Ovary (tissue), 3 donors: ENCODE results near the gene TCF12.

Experiments used
- CTCF ChIP-seq, 3 donors: fragments of 450-650 bp in 2 of 3; fragments of 200-600 bp in 1 of 3; IDR thresholded peaks; one replicate each; pipeline versions ENCODE4 v1.5.1 to v1.8.0; 2016 to 2022; ENCODE audit warnings: antibody characterized with exemption in 3 of 3, mild to moderate bottlenecking in 1 of 3
- POLR2A ChIP-seq: fragments of 450-650 bp; IDR thresholded peaks from one replicate; pipeline ENCODE4 v1.6.1; 2017; ENCODE audit warnings: antibody characterized with exemption, mild to moderate bottlenecking, moderate library complexity
- donor health status: DM: no; HTN: no; CAD: no.

GRCh38 chr15:56930669-56931313 lies 12.3 kb downstream of the TCF12 start:
- TF ChIP-seq CTCF (IDR thresholded peaks at IDR 0.05) (no peak), POLR2A (no peak)
